Endothelial cell of umbilical vein (primary cell): ENCODE results near the gene NETO1. TPM values are rescaled to one million over a fixed set of nuclear protein-coding genes. Genes with fewer than 3 reads are reported as not detected.

Experiments used
- BruUV-seq: library from RNA; stranded (reverse); fragments of 400-500 nt; replicated peaks from 2 replicates; lab custom pipeline; 2021; lab: Mats Ljungman, UMichigan
- CTCF ChIA-PET: fragments of 300-600, 350-600 bp; sonication (Branson Sonifier 250); formaldehyde crosslinking; loops from one replicate; lab custom pipeline; 2021; ENCODE audit warnings: antibody characterized with exemption, inconsistent platforms; lab: Charles Lee
- POLR2A ChIA-PET: fragments of 300-600, 350-600 bp; sonication (Branson Sonifier 250); formaldehyde crosslinking; loops from one replicate; lab custom pipeline; 2021; ENCODE audit warnings: antibody characterized with exemption, inconsistent platforms; lab: Charles Lee
- DNase-seq: peaks from one replicate; pipeline ENCODE4 v3.0.0-alpha.2; 2011; ENCODE audit warnings: low read depth, low spot score
- FAIRE-seq: peaks from 2 replicates; lab custom pipeline; 2011; peaks lifted over from hg19 to GRCh38; lab: Jason Lieb, UNC
- H2AFZ ChIP-seq: 2 replicates; pipeline ENCODE4 v1.6.0; 2012; ENCODE audit warnings: low read depth, low read length, control low read depth, inconsistent platforms
- H3K27ac ChIP-seq: 2 replicates; pipeline ENCODE4 v1.5.1; 2011; ENCODE audit warnings: low read depth, mild to moderate bottlenecking, control low read depth, low read length, moderate library complexity; ENCODE audit not compliant: insufficient read depth
- H3K27me3 ChIP-seq, 2 experiments: 2 replicates each; pipeline versions ENCODE4 v1.6.0 to v1.6.1; 2011; ENCODE audit warnings: low read length in 2 of 2, mixed read lengths in 1 of 2; ENCODE audit not compliant: control insufficient read depth in 2 of 2, insufficient read depth in 2 of 2
- H3K36me3 ChIP-seq, 2 experiments: 2 replicates in 1 of 2; 3 replicates in 1 of 2; pipeline ENCODE4 v1.5.1; 2011; ENCODE audit warnings: low read length in 2 of 2, mild to moderate bottlenecking in 1 of 2, moderate library complexity in 1 of 2; ENCODE audit not compliant: control insufficient read depth in 2 of 2, insufficient read depth in 2 of 2; ENCODE audit errors: extremely low read depth in 1 of 2
- H3K4me1 ChIP-seq: 3 replicates; pipeline ENCODE4 v1.5.1; 2011; ENCODE audit warnings: mild to moderate bottlenecking, low read length; ENCODE audit not compliant: control insufficient read depth, insufficient read depth; ENCODE audit errors: extremely low read depth
- H3K4me2 ChIP-seq: 2 replicates; pipeline ENCODE4 v1.6.1; 2011; ENCODE audit warnings: low read length, control low read depth, mixed read lengths; ENCODE audit not compliant: insufficient read depth
- H3K4me3 ChIP-seq, 3 experiments: fragments of 200-600 bp in 1 of 3; sonication (generic), shearing (Covaris generic) in 1 of 3; replicated peaks in 1 of 3; 2 replicates each; pipeline ENCODE4 v1.5.1; 2011 to 2016; ENCODE audit warnings: control low read depth in 3 of 3, low read length in 3 of 3, mild to moderate bottlenecking in 2 of 3, inconsistent platforms in 1 of 3, low read depth in 1 of 3, moderate library complexity in 1 of 3; ENCODE audit not compliant: insufficient read depth in 1 of 3
- H3K79me2 ChIP-seq: 2 replicates; pipeline ENCODE4 v1.6.0; 2012; ENCODE audit warnings: low read length, inconsistent platforms; ENCODE audit not compliant: control insufficient read depth, insufficient read depth
- H3K9ac ChIP-seq: replicated peaks from 2 replicates; pipeline ENCODE3; 2011; ENCODE audit warnings: low read length, control low read depth; ENCODE audit not compliant: insufficient read depth; ENCODE audit errors: extremely low read depth
- H3K9me1 ChIP-seq: replicated peaks from 3 replicates; pipeline ENCODE4 v1.6.0; 2011; ENCODE audit warnings: mild to moderate bottlenecking, low read length; ENCODE audit not compliant: control insufficient read depth, insufficient read depth; ENCODE audit errors: extremely low read depth
- H3K9me3 ChIP-seq: replicated peaks from 2 replicates; pipeline ENCODE4 v1.5.1; 2012; ENCODE audit warnings: low read length, inconsistent platforms; ENCODE audit not compliant: control insufficient read depth, insufficient read depth
- H4K20me1 ChIP-seq: replicated peaks from 2 replicates; pipeline ENCODE3; 2011; ENCODE audit warnings: mild to moderate bottlenecking, low read length; ENCODE audit not compliant: control insufficient read depth, insufficient read depth; ENCODE audit errors: extremely low read depth
- CTCF ChIP-seq, 2 donors: IDR thresholded peaks; 1 replicate in 1 of 2; 2 replicates in 1 of 2; pipeline ENCODE4 v1.5.1; 2011; ENCODE audit warnings: low read length in 2 of 2, mild to moderate bottlenecking in 2 of 2, moderate library complexity in 2 of 2, control low read depth in 1 of 2, inconsistent platforms in 1 of 2, low read depth in 1 of 2; ENCODE audit not compliant: insufficient read depth in 1 of 2; ENCODE audit errors: extremely low read depth in 1 of 2
- EZH2 ChIP-seq: IDR thresholded peaks from 2 replicates; pipeline ENCODE4 v1.6.1; 2012; ENCODE audit warnings: borderline replicate concordance, low read depth, mild to moderate bottlenecking, moderate library complexity, low read length, inconsistent platforms; ENCODE audit not compliant: severe bottlenecking
- FOS ChIP-seq: IDR thresholded peaks from 2 replicates; pipeline ENCODE4 v1.6.1; 2011; ENCODE audit warnings: mild to moderate bottlenecking, low read length, moderate library complexity, borderline replicate concordance; ENCODE audit not compliant: insufficient read depth
- GATA2 ChIP-seq: IDR thresholded peaks from 2 replicates; pipeline ENCODE4 v1.7.0; 2011; ENCODE audit warnings: low read depth, mild to moderate bottlenecking, moderate library complexity, mixed read lengths, low read length; ENCODE audit not compliant: insufficient read length, insufficient read depth
- JUN ChIP-seq: IDR thresholded peaks from 2 replicates; pipeline ENCODE4 v1.6.1; 2011; ENCODE audit warnings: borderline replicate concordance, low read depth; ENCODE audit not compliant: insufficient read length, insufficient read depth
- MAX ChIP-seq: IDR thresholded peaks from 2 replicates; pipeline ENCODE4 v1.6.1; 2011; ENCODE audit not compliant: insufficient read depth, insufficient read length
- MYC ChIP-seq: IDR thresholded peaks from one replicate; pipeline ENCODE4 v1.6.1; 2011; ENCODE audit warnings: mild to moderate bottlenecking, low read depth, low read length
- POLR2A ChIP-seq: IDR thresholded peaks from 2 replicates; pipeline ENCODE4 v1.6.1; 2012; ENCODE audit warnings: low read depth, mild to moderate bottlenecking, control low read depth, low read length
- POLR2AphosphoS5 ChIP-seq: IDR thresholded peaks from 2 replicates; pipeline ENCODE4 v1.6.1; 2012; ENCODE audit warnings: low read depth, mild to moderate bottlenecking, control low read depth, low read length, moderate library complexity; ENCODE audit not compliant: insufficient read depth
- dilution Hi-C: fragments of 300-500 bp; cut with MboI; formaldehyde crosslinking; loops from one replicate; pipeline ENCODE4 v1.15.0; 2019; ENCODE audit warnings: low sequenced_read_pairs; ENCODE audit not compliant: extremely low pct_ligation_motif_present
- intact Hi-C: fragments of 100-400 bp; cut with micrococcal nuclease; formaldehyde crosslinking; loops from one replicate; pipeline ENCODE4 v1.10.0; 2022
- polyA plus RNA-seq, 4 experiments: library from polyadenylated mRNA; depleted of rRNA in 3 of 4; stranded (reverse) in 3 of 4; unstranded in 1 of 4; fragments of >200 nt; gene quantifications; 2 replicates each; pipeline versions ENCODE4 v1.2.1 to v1.2.3, GENCODE V29; 2011 to 2012; ENCODE audit warnings: missing spikeins in 1 of 4
- total RNA-seq: library from RNA; stranded (reverse); gene quantifications from 2 replicates; pipeline ENCODE4 v1.2.3, GENCODE V29; 2021

The NETO1 gene
- total and polyA plus RNA-seq, 2 donors (not counting 3 experiments of a cell fraction or from before 2014, with no cell fraction given), result not detected

- DNase-seq, result no peak
- TF ChIP-seq MAX (no peak), CTCF (IDR thresholded peaks at IDR 0.05; ENCODE audit: extremely low read depth in 1 of 2, insufficient read depth in 1 of 2, low read depth in 1 of 2, low read length in 2 of 2) (no peak), JUN (no peak), GATA2 (no peak), FOS (no peak), POLR2AphosphoS5 (no peak), POLR2A (no peak), MYC (no peak), EZH2 (no peak)
- no peak overlapping the region for H2AFZ ChIP-seq
- no peaks in the 10 kb centered on the region for H3K79me2 ChIP-seq
- no peak overlapping the region for H3K27ac ChIP-seq
- peaks cover 5% of the 10 kb centered on the region for H3K9me3 ChIP-seq
- ChIA-PET CTCF (no interaction called here), POLR2A (no interaction called here)
- H3K4me3 ChIP-seq, result no peak overlapping the region
- H3K4me1 ChIP-seq, result no peaks in the 10 kb centered on the region
- intact Hi-C loops (no loop called here), dilution Hi-C loops (no loop called here)
- H3K27me3 ChIP-seq, result no peaks in the 10 kb centered on the region
- no peak overlapping the region for H3K9ac ChIP-seq
- no peaks in the 10 kb centered on the region for H4K20me1 ChIP-seq
- FAIRE-seq, result no peak
- H3K4me2 ChIP-seq, result no peak overlapping the region
- H3K36me3 ChIP-seq, result no peaks in the 10 kb centered on the region
- no TSS peak for BruUV-seq
- H3K9me1 ChIP-seq, result no peaks in the 10 kb centered on the region
Observed at GRCh38 chr18:72899338-72899737, 31.6 kb upstream of the NETO1 start.
